PC-9 (cell line): Measurements from ENCODE around the gene OBI1. TPM values are rescaled to one million over a fixed set of nuclear protein-coding genes. Genes with fewer than 3 reads are reported as not detected.

Experiments used
- BruUV-seq: library from RNA; stranded (reverse); fragments of 400-500 nt; replicated peaks from 2 replicates; lab custom pipeline; 2021; lab: Mats Ljungman, UMichigan
- CTCF ChIA-PET: fragments of 300-600 bp; sonication (Branson Sonifier 250); formaldehyde crosslinking; loops from one replicate; lab custom pipeline; 2022; ENCODE audit warnings: antibody characterized with exemption; lab: Charles Lee
- POLR2A ChIA-PET: fragments of 300-600 bp; sonication (Branson Sonifier 250); formaldehyde crosslinking; loops from one replicate; lab custom pipeline; 2022; ENCODE audit warnings: antibody characterized with exemption; ENCODE audit not compliant: unreplicated experiment; lab: Charles Lee
- DNase-seq, 2 experiments: peaks; one replicate each; pipeline versions ENCODE4 v3.0.0 to v3.0.0-alpha.2; 2015 to 2022; ENCODE audit warnings: mixed read lengths in 1 of 2
- H2AFZ ChIP-seq: fragments of 200-600 bp; sonication (generic); 2 replicates; pipeline ENCODE4 v1.8.1; 2017; ENCODE audit warnings: antibody characterized with exemption
- H3F3A ChIP-seq: fragments of 200-600 bp; sonication (generic); 2 replicates; pipeline ENCODE4 v1.8.1; 2017; ENCODE audit warnings: antibody characterized with exemption, mild to moderate bottlenecking, low read depth; ENCODE audit not compliant: insufficient read depth
- H3K27ac ChIP-seq: fragments of 200-600 bp; sonication (generic); 2 replicates; pipeline ENCODE4 v1.6.1; 2016; ENCODE audit warnings: mixed run types
- H3K27me3 ChIP-seq: fragments of 200-600 bp; sonication (generic); 2 replicates; pipeline ENCODE4 v1.6.1; 2016; ENCODE audit warnings: low read depth, mixed run types; ENCODE audit not compliant: insufficient read depth
- H3K36me3 ChIP-seq: fragments of 200-600 bp; sonication (generic); 2 replicates; pipeline ENCODE4 v1.6.1; 2016; ENCODE audit warnings: low read depth, mixed run types
- H3K4me1 ChIP-seq: fragments of 200-600 bp; sonication (generic); replicated peaks from 2 replicates; pipeline ENCODE4 v1.6.1; 2016; ENCODE audit warnings: mixed run types; ENCODE audit not compliant: insufficient read depth
- H3K4me2 ChIP-seq: fragments of 200-600 bp; sonication (generic); 2 replicates; pipeline ENCODE4 v1.6.1; 2017; ENCODE audit warnings: mixed run types
- H3K4me3 ChIP-seq: fragments of 200-600 bp; sonication (generic); 2 replicates; pipeline ENCODE4 v1.6.1; 2016; ENCODE audit warnings: mixed run types
- H3K79me2 ChIP-seq: fragments of 200-600 bp; sonication (generic); 2 replicates; pipeline ENCODE4 v1.6.1; 2017; ENCODE audit warnings: low read depth, mixed run types
- H3K9me2 ChIP-seq: fragments of 200-600 bp; sonication (generic); 2 replicates; pipeline ENCODE4 v1.8.1; 2017; ENCODE audit warnings: mild to moderate bottlenecking; ENCODE audit not compliant: insufficient read depth
- H3K9me3 ChIP-seq: fragments of 200-600 bp; sonication (generic); 2 replicates; pipeline ENCODE4 v1.8.1; 2016; ENCODE audit warnings: low read depth; ENCODE audit not compliant: insufficient read depth
- H4K20me1 ChIP-seq: fragments of 200-600 bp; sonication (generic); 2 replicates; pipeline ENCODE4 v1.8.1; 2017; ENCODE audit not compliant: insufficient read depth
- CTCF ChIP-seq: fragments of 200-600 bp; sonication (generic); conservative IDR thresholded peaks from 2 replicates; pipeline ENCODE4 v1.6.1; 2017; ENCODE audit warnings: mixed run types, antibody characterized with exemption, mild to moderate bottlenecking, moderate library complexity
- EZH2 ChIP-seq: fragments of 200-600 bp; sonication (generic); IDR thresholded peaks from 2 replicates; pipeline ENCODE4 v1.8.0; 2017; ENCODE audit warnings: antibody characterized with exemption, low read depth
- intact Hi-C: fragments of 100-400 bp; cut with micrococcal nuclease; formaldehyde crosslinking; loops from one replicate; pipeline ENCODE4 v1.10.0; 2022; ENCODE audit not compliant: unreplicated experiment
- total RNA-seq: library from RNA; stranded (reverse); gene quantifications from 2 replicates; pipeline ENCODE4 v1.2.3, GENCODE V29; 2021

Gene OBI1
- total RNA-seq, 1 experiment from 2014 or later = 11.9 TPM

- no peak for DNase-seq
- peaks cover 38% of the 10 kb centered on the region for H3K79me2 ChIP-seq
- no peaks in the 10 kb centered on the region for H3K36me3 ChIP-seq
- intact Hi-C loops = no loop called here
- H3F3A ChIP-seq = peaks cover 14% of the 10 kb centered on the region
- BruUV-seq = no TSS peak
- peaks cover 9% of the 10 kb centered on the region for H3K4me1 ChIP-seq
- TF ChIP-seq EZH2 (no peak), CTCF (no peak)
- H3K9me3 ChIP-seq = no peaks in the 10 kb centered on the region
- H3K27me3 ChIP-seq = no peaks in the 10 kb centered on the region
- peak overlapping the region; percentile 80 for H3K4me3 ChIP-seq
- H3K27ac ChIP-seq = no peak overlapping the region
- peak overlapping the region; percentile 95 for H3K4me2 ChIP-seq
- H4K20me1 ChIP-seq = peaks cover 9% of the 10 kb centered on the region; the same call in 1 of the 2 replicates
- no peaks in the 10 kb centered on the region for H3K9me2 ChIP-seq
- ChIA-PET POLR2A (no interaction called here), CTCF (no interaction called here)
- H2AFZ ChIP-seq = peak overlapping the region; percentile 92
These were observed 958 bp upstream of the OBI1 start for GRCh38 chr13:78659732-78660494.

- no peaks in the 10 kb centered on the region for H3K9me3 ChIP-seq
- POLR2A ChIA-PET = no interaction called here
- H3K9me2 ChIP-seq = no peaks in the 10 kb centered on the region
- CTCF ChIA-PET = no interaction called here
- H3K4me2 ChIP-seq = peak overlapping the region; percentile 95
- peak overlapping the region; percentile 76; the same call in 1 of the 2 replicates for H3K27ac ChIP-seq
- intact Hi-C loops = no loop called here
- H3K4me3 ChIP-seq = peak overlapping the region; percentile 80
- H4K20me1 ChIP-seq = peaks cover 9% of the 10 kb centered on the region; the same call in 1 of the 2 replicates
- BruUV-seq = no TSS peak
- DNase-seq = no peak
- no peaks in the 10 kb centered on the region for H3K27me3 ChIP-seq
- H3F3A ChIP-seq = peaks cover 14% of the 10 kb centered on the region
- peaks cover 43% of the 10 kb centered on the region for H3K79me2 ChIP-seq
- peak overlapping the region; percentile 92 for H2AFZ ChIP-seq
- H3K4me1 ChIP-seq = peaks cover 9% of the 10 kb centered on the region
- no peak for TF ChIP-seq EZH2
- no peak for TF ChIP-seq CTCF
- peaks cover under 1% of the 10 kb centered on the region; the same call in 1 of the 2 replicates for H3K36me3 ChIP-seq
These were observed 435 bp upstream of the OBI1 start for GRCh38 chr13:78659450-78659730.

GRCh38 chr13:78657699-78658629, 991 bp downstream of the OBI1 start:
- H3K4me2 ChIP-seq = peak overlapping the region; percentile 95
- DNase-seq = peak in 1 of 2 experiments; percentile 84
- peak overlapping the region; percentile 92 for H2AFZ ChIP-seq
- H3K27ac ChIP-seq = peak overlapping the region; percentile 76
- CTCF ChIA-PET = no interaction called here
- peaks cover 57% of the 10 kb centered on the region for H3K79me2 ChIP-seq
- intact Hi-C loops = no loop called here
- no peaks in the 10 kb centered on the region for H3K9me3 ChIP-seq
- no peaks in the 10 kb centered on the region for H3K9me2 ChIP-seq
- H3K36me3 ChIP-seq = peaks cover 5% of the 10 kb centered on the region; the same call in 1 of the 2 replicates
- H3K27me3 ChIP-seq = no peaks in the 10 kb centered on the region
- H3K4me3 ChIP-seq = peak overlapping the region; percentile 80
- H4K20me1 ChIP-seq = peaks cover 19% of the 10 kb centered on the region
- TF ChIP-seq EZH2 (no peak), CTCF (no peak)
- H3K4me1 ChIP-seq = peaks cover 9% of the 10 kb centered on the region
- POLR2A ChIA-PET = interaction anchor here (0.5 to 0.7 kb wide), 2 partner anchors 65 to 121 kb away, joined by 3 to 4 read pairs; no protein-coding TSS in a partner anchor
- TSS peak; percentile 51 for BruUV-seq
- peaks cover 14% of the 10 kb centered on the region for H3F3A ChIP-seq
